Cardiac muscle cell (in vitro differentiated cells and primary cell): ENCODE results near the gene HEXD. TPM values are rescaled to one million over a fixed set of nuclear protein-coding genes. Genes with fewer than 3 reads are reported as not detected.

Source experiments
- DNase-seq, 2 donors: peaks; one replicate each; pipeline versions ENCODE4 v3.0.0 to v3.0.0-alpha.2; 2010 to 2017; ENCODE audit warnings: low read depth in 1 of 2, low spot score in 1 of 2
- H3K27ac ChIP-seq: fragments of 200-600 bp; sonication (generic); 2 replicates; pipeline ENCODE4 v1.5.1; 2016
- H3K27me3 ChIP-seq: fragments of 200-600 bp; sonication (generic); 2 replicates; pipeline ENCODE4 v1.6.0; 2016; ENCODE audit warnings: control low read depth
- H3K36me3 ChIP-seq: fragments of 200-600 bp; sonication (generic); 2 replicates; pipeline ENCODE4 v1.5.1; 2016; ENCODE audit warnings: control low read depth
- H3K4me1 ChIP-seq: fragments of 200-600 bp; sonication (generic); 2 replicates; pipeline ENCODE4 v1.8.1; 2017; ENCODE audit warnings: low read depth, mild to moderate bottlenecking, mixed run types
- H3K4me3 ChIP-seq: fragments of 200-600 bp; sonication (generic); 2 replicates; pipeline ENCODE4 v1.5.1; 2016; ENCODE audit warnings: mild to moderate bottlenecking
- H3K9me3 ChIP-seq: fragments of 200-600 bp; sonication (generic); 2 replicates; pipeline ENCODE4 v1.5.1; 2017; ENCODE audit warnings: low read depth, mild to moderate bottlenecking, control low read depth
- polyA plus RNA-seq: library from polyadenylated mRNA; unstranded; fragments of >200 nt; fragmentation: Nextera tagmentation; extraction: Ambion mirVana; gene quantifications from 2 replicates; pipeline ENCODE4 v1.2.1, GENCODE V29; 2016
- total RNA-seq: library from RNA; depleted of rRNA; stranded (reverse); fragments of >200 nt; gene quantifications from 2 replicates; pipeline ENCODE4 v1.2.3, GENCODE V29; 2016
- TF ChIP-seq, protein P1 (sequence below): IDR thresholded peaks from 2 replicates; pipeline ENCODE4 v1.5.1; 2012; ENCODE audit warnings: low read depth, mild to moderate bottlenecking, low read length

HEXD gene
- total and polyA plus RNA-seq, 2 experiments from 2014 or later = 49.9 to 58.0 TPM

DNA sequence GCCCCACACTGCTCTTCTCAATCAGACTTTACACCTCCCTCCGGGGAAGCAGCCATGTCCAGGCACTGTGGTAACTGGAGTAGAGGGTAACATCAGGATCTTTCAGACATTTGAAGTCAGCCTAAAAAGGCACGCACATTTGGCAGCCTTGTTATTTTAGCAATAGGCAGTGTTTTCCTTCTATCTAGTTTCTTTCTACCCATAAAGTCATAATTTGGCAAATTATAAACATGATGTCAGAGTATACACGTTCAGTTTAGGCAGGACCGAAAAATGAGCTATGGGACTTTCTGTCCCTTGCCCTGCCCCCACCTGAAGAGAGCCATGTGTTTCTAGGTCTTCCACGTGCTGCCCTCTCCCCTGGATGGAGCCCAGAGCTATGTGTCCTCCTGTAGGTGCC lies 61.5 kb downstream of the HEXD start:
- peaks cover 54% of the 10 kb centered on the region for H3K36me3 ChIP-seq
- no peaks in the 10 kb centered on the region for H3K9me3 ChIP-seq
- TF ChIP-seq, protein P1, sequence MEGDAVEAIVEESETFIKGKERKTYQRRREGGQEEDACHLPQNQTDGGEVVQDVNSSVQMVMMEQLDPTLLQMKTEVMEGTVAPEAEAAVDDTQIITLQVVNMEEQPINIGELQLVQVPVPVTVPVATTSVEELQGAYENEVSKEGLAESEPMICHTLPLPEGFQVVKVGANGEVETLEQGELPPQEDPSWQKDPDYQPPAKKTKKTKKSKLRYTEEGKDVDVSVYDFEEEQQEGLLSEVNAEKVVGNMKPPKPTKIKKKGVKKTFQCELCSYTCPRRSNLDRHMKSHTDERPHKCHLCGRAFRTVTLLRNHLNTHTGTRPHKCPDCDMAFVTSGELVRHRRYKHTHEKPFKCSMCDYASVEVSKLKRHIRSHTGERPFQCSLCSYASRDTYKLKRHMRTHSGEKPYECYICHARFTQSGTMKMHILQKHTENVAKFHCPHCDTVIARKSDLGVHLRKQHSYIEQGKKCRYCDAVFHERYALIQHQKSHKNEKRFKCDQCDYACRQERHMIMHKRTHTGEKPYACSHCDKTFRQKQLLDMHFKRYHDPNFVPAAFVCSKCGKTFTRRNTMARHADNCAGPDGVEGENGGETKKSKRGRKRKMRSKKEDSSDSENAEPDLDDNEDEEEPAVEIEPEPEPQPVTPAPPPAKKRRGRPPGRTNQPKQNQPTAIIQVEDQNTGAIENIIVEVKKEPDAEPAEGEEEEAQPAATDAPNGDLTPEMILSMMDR = no peak

DNA sequence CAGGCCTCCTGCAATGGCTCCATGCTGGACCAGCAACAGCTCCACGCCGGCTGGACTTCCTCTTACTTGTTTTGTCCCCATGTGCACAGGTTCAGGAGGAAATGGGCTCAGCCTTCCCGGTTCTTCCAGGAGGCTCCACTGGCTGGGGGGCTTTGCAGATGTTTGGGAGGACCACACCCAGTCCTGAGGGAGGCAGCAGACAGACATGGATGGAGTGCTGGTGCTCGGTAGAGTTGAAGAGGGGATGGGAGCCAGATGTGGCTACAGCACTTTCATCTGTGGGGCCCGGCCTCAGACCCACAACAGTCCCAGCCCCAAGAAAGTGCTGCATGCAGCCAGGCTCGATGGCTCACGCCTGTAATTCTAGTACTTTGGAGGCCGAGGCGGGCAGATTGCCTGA lies 62.2 kb downstream of the HEXD start:
- DNase-seq = no peak
- peaks cover 7% of the 10 kb centered on the region for H3K4me1 ChIP-seq
- no peak overlapping the region for H3K4me3 ChIP-seq
- H3K27ac ChIP-seq = no peak overlapping the region
- H3K36me3 ChIP-seq = peaks cover 56% of the 10 kb centered on the region
- H3K27me3 ChIP-seq = no peaks in the 10 kb centered on the region
- TF ChIP-seq, protein P1 = no peak
- H3K9me3 ChIP-seq = no peaks in the 10 kb centered on the region

More for the DNA sequence above, 61.5 kb downstream of the HEXD start:
- H3K27ac ChIP-seq = no peak overlapping the region
- no peak for DNase-seq
- H3K27me3 ChIP-seq = no peaks in the 10 kb centered on the region
- no peak overlapping the region for H3K4me3 ChIP-seq
- H3K4me1 ChIP-seq = peaks cover 7% of the 10 kb centered on the region

DNA sequence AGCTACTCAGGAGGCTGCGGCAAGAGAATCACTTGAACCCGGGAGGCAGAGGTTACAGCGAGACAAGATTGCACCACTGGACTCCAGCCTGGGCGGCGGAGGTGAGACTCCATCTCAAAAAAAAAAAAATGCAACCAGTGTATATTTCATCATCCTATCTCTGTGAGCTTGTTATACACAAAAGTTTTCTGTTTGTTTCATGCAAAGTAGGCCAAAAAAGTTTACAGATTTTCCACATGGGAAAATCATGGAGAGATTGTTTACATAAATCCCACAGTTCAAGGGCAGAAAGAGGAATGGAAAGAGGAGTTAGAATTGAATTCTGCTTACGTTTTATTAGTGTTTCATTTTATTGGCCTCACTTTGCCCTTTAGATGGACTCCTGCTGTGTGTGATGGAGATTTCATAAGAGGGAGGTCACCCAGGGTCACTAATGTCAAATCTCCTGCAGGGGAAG lies 65.1 kb downstream of the HEXD start:
- H3K36me3 ChIP-seq = peaks cover 71% of the 10 kb centered on the region

DNA sequence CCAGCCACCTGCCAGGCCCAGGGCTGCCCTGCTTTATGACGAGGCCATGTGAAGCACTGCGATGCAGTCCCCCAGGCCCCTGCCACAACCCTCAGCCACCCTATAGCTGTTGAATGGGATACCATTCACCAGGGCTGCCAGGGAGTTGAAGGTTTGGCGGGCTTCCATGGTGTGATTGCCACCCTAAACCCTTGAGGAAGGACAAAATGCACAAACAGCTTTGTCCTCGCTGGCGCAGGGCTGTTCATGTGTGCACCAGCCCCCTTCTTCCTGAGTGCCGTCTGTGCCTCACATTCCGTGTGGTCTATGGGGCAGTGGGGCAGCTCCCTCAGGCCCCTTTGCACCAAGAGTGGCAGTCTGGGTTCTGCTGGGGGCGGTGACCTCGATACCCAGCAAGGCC lies 65.7 kb downstream of the HEXD start:
- H3K4me1 ChIP-seq = peaks cover 7% of the 10 kb centered on the region
- H3K27ac ChIP-seq = no peak overlapping the region
- DNase-seq = no peak
- H3K9me3 ChIP-seq = no peaks in the 10 kb centered on the region
- H3K27me3 ChIP-seq = no peaks in the 10 kb centered on the region
- TF ChIP-seq, protein P1 = no peak
- H3K4me3 ChIP-seq = no peak overlapping the region
- peaks cover 76% of the 10 kb centered on the region for H3K36me3 ChIP-seq

More for the DNA sequence above, 65.1 kb downstream of the HEXD start:
- no peaks in the 10 kb centered on the region for H3K9me3 ChIP-seq
- no peak overlapping the region for H3K27ac ChIP-seq
- TF ChIP-seq, protein P1 = no peak
- no peak overlapping the region for H3K4me3 ChIP-seq
- peaks cover 7% of the 10 kb centered on the region for H3K4me1 ChIP-seq
- no peaks in the 10 kb centered on the region for H3K27me3 ChIP-seq
- DNase-seq = no peak

DNA sequence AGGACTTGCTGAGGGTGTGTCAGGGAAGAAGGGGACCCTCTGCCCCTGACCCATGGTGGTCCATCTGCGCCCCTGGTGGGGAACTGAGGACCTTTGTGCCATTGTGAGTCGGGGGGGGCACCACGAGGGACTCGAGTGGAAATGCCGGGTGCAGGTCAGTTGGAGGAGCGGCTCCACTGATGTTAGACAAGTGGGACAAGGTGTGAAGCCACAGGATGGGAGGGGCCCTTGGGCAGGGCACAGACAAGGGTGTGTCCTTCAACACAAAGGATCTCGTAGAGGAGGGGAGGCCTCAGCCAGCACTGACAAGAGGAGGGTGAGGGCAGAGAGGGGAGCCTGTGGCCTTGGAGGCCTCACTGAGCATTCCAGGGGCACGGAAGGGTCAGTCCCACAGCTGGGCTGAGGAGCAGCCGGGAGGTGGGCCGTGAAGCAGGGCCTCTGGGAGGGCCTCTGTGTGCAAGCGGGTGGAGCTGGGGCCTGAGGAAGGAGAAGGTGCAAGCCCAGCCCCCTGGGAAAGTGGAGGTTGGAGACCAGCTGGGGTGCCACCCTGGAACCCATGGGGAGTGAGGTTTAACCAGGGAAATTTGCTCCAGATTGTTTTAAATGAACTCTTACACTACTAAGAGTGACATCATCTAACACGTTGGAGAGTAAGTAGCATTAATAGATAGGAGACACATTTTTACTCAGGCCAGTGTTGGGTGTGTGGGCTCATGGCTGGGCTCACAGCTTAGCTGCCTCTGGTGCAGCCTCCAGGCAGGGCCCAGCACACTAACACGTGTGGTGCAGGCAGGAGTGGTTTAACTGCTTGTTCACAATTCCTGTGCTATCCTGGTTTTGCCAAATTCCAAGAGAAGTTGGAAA lies 68.3 kb downstream of the HEXD start:
- no peak overlapping the region for H3K4me3 ChIP-seq
- H3K27me3 ChIP-seq = no peaks in the 10 kb centered on the region
- peaks cover 7% of the 10 kb centered on the region for H3K4me1 ChIP-seq

More for the DNA sequence above, 68.3 kb downstream of the HEXD start:
- TF ChIP-seq, protein P1 = no peak
- Histone ChIP-seq H3K27ac (peak overlapping the region; percentile 43), H3K36me3 (peaks cover 57% of the 10 kb centered on the region), H3K9me3 (no peaks in the 10 kb centered on the region)
- DNase-seq = no peak
